Measurements from ENCODE around the gene ALOXE3.
A peak's percentile ranks its signal among the peaks of the same experiment; 100 is the strongest.
"Not testable (repeated sequence)": the region's sequence is repeated elsewhere in the genome, so short reads cannot be mapped to it uniquely, and the experiment has no call there.

The ALOXE3 gene

GRCh38 chr17:8071496-8071895, 46.8 kb downstream of the ALOXE3 start:
- no peak for DNase-seq (ENCODE audit: low spot score)

DNA sequence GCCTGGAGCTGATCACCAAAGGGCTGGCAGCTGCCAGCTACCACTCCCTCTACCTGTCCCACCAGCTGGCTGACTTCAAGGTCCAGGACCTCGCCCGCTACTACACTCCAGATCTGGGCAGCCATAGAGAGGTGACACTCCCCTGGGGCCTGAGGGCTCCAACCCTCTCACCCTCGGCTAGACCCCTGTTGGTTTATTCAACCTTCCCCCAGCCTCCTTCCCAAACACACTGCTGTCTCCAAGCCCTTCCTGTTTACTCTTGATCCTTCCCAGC, 48.8 kb downstream of the ALOXE3 start:
- DNase-seq (ENCODE audit: low spot score), result no peak

DNA sequence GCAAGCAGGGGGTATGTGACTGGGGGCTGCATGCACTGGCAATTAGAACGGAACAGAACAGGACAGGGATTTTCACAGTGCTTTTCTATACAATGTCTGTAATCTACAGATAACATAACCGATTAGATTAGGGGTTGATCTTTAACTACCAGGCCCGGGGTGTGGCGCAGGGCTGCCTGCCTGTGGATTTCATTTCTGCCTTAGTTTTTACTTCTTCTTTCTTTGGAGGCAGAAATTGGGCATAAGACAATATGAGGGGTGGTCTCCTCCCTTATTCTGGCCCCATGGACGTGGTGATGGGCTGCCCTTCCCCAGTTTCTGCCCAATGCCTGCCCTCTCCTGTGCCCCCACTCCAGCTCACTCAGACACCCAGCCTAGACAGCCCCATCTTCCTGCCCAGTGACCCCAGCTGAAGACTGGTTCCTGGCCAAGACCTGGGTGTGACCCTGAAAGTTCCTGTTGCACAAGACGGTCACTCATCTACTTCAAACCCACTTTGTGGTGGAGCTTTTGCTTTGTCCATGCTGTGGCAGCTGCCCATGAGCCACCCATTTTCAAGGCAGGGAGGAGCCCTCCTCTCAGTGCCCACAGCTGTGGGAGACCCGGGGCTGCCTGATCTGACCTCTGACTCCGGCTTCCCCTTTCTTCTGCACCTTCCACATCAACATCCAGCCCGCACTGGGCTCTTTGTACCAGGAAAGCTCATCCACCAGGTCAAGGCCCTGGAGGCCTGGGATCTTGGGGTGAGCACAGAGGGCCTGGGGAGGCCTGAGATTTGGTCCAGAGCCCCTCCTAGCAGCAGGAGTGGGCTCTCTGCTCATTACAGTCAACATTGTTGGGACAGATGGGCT, 49.4 kb downstream of the ALOXE3 start:
- no peak for DNase-seq (ENCODE audit: low spot score)

GRCh38 chr17:8067806-8068205, 50.5 kb downstream of the ALOXE3 start:
- no peak for DNase-seq (ENCODE audit: low spot score)

GRCh38 chr17:8066841-8067775, 51.2 kb downstream of the ALOXE3 start:
- DNase-seq (ENCODE audit: low spot score), result no peak

DNA sequence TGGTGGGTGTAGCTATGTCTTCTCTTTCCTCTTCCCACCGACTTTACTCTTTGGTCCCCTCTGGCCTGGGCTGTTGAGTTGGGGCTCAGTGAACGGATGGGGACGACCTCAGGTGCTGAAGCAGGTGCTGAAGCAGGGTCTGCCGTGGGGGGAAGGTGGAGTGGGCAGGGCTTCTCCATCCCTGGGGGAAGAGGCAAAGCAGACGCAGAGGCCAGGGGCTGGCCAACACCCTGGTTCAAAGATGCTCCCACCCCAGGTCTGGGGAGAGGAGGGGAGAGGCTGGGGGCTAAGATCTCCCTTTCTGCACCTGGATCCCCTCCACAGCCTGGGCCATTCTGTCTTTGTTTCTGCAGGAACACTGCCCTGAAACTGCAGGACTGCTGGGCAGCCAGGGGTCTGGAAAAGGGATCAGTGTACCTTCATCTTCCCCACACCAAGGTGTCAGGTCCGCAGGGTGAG, 53.7 kb downstream of the ALOXE3 start:
- no peak for DNase-seq (ENCODE audit: low spot score)

DNA sequence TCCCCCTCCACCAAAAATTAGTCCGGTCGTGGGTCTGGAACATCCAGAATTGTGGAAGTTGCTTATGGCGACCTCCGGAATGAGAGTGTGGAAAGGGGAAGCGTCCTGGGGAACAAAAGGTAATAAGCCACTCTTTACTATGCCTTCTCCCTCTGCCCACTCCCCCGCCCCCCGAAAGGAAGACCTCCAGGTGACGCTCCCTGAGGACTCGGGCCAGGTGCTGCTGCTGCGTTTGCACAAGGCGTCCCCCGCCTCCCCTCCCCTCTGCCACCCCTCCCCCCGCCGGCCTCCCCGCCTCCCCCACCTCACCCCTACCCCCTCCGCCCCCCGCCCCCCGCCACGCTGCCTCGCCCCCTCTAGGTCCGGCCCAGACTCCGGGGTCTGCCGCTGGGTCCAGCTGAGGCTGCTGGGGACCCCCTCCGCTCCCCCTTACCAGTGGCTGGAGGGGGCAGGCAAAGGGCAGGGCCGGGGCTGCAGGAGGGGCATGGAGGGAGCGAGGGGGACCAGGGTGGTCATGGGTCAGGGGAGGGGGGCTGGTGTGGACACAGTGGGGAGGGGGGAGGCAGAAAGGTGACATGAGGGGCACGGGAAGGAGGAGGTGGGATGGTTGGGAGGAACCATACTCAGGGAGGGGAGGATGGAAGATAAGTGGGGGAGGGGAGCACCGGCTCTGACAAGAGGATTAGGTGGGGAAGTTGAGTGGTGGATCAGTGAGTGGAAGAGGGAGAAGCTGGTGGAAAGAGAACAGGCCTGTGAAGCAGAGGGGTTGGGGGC, 54.4 kb downstream of the ALOXE3 start:
- no peak for DNase-seq (ENCODE audit: low spot score)

- DNase-seq (ENCODE audit: low spot score), result no peak
Observed at GRCh38 chr17:8062807-8063483, 55.4 kb downstream of the ALOXE3 start.

GRCh38 chr17:8062435-8062806, 55.9 kb downstream of the ALOXE3 start:
- DNase-seq (ENCODE audit: low spot score), result no peak

- DNase-seq (ENCODE audit: low spot score), result not testable (repeated sequence)
Observed at GRCh38 chr17:8061851-8062250, 56.5 kb downstream of the ALOXE3 start.

GRCh38 chr17:8060274-8060673, 58.0 kb downstream of the ALOXE3 start:
- peak; percentile 70 for DNase-seq (ENCODE audit: low spot score)

- no peak for DNase-seq (ENCODE audit: low spot score)
Observed at GRCh38 chr17:8059131-8059530, 59.2 kb downstream of the ALOXE3 start.

GRCh38 chr17:8057691-8058114, 60.6 kb downstream of the ALOXE3 start:
- DNase-seq (ENCODE audit: low spot score), result peak; percentile 85

DNA sequence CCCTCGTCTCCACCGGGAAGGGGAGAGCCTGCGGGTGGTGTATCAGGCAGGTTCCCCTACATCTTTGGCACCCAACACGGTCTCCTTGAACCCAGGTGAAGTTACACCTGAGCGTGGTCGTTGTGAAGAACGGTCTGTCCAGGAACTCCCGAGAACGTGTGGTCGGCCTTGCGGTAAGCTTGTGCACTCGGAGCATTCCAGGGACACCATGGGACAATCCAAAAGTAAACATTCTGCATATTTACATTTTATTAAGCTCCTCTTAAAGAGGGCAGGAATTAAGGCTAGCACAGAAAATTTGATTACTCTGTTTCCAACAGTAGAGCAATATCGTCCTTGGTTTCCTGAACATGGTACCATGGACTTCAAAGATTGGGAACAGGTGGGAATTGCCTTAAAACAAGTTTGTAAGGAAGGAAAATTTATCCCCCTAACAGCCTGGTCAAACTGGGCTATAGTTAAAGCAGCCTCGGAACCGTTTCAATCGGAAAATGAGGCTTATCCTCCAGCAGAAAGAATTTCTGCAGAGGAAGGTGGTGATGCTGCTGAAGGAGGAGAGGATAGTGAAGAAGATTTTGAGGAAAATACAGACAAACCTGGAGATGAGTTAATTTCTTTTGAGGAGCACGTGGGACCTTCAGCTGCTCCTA, 61.2 kb downstream of the ALOXE3 start:
- no peak for DNase-seq (ENCODE audit: low spot score)

GRCh38 chr17:8056232-8056975, 61.9 kb downstream of the ALOXE3 start:
- DNase-seq (ENCODE audit: low spot score), result peak; percentile 53

DNA sequence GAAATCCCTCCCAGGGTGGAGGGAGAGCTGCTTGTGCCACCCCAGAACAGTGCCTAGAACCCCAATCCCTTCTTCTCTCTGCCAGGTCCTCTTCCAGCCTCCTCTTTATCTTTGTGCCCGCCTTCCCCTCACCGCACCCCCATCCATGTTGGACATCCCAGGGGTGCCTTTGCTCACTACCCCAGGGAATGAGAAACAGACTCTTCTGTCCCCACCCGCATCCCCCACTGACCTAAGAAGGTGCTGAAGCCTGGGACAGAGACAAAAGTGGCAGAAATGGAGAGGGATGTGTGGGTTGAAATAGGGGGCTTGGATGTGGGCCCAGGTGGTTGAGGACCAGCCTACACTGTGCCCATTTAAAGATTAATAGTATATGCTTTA, 62.5 kb downstream of the ALOXE3 start:
- no peak for DNase-seq (ENCODE audit: low spot score)

DNA sequence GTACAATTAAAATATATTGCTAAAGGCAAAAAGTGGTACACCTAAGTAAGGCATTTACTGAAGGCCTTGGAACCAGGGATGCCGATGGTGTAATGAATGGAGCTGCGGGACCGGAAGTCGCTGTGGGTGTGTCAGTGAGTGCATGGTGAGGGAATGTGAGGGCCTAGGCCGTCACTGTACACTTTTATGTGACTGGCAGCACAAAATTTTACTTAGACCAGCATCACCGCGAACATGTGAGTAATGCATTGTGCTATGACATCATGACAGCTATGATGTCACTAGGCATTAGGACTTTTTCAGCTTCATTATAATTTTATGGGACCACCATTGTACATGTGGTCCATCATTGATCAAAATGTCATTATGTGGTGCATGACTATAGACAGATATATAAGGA, 64.7 kb downstream of the ALOXE3 start:
- DNase-seq (ENCODE audit: low spot score), result no peak

GRCh38 chr17:8052256-8053252, 65.8 kb downstream of the ALOXE3 start:
- DNase-seq (ENCODE audit: low spot score), result no peak

GRCh38 chr17:8051831-8052230, 66.5 kb downstream of the ALOXE3 start:
- no peak for DNase-seq (ENCODE audit: low spot score)
